ENCODE data around the gene EAF1.

EAF1 gene

DNA sequence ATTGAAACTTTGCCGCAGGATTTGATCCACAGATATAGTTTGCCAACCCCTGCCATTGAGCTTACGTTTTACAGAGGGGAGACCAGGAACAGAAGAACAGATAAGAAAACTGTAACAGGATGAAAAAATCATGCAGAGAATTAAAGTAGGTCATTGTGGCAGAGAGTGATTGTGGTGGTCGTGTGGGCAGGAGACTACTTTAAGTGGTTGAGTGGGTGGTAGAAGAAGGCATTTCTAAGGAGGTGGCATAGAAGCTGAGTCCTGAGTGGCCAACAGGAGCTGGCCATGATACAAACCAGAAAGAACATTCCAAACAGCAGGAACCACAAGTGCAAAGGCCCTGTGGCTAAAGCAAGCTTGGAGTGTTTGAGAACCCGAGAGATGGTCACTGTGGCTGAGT, 59.6 kb downstream of the EAF1 start:
- no peak for DNase-seq

DNA sequence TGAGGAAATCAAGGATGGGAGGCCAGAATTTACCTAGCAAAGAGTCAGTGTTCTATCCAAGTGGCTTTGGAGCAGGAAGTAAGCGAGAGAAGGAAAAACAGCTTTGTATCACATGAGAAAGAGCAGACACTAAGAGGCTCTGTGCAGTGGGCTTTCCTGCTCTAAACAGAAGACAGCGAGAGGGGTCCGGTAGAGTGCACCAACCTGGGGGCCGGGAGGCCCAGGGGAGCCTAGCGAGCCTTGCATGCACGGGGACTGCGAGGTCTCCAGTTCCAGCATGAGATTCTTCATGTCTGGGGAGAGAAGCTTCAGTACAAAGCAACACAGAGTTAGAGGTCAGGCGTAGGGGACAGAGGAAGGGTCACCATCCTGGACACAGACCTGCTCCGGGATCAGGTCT, 60.6 kb downstream of the EAF1 start:
- DNase-seq: no peak

DNA sequence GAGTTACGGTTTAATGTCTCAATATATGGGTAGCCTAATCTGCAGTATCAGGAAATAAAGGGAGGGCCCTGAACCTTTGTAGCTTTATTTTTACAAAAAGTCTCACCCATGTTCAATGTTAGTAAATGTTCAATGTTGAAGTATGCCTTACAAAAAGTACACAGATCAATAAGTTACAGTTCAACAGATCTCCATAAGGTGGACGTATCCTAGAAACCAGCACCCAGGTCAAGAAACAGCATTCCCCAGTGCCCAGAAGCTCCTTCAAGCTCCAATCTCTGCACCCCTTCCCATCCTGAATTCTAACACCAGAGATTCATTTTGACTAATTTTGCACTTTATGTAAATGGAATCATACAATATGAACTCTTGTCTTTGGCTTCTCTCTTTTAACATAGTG, 62.8 kb downstream of the EAF1 start:
- DNase-seq: no peak

DNA sequence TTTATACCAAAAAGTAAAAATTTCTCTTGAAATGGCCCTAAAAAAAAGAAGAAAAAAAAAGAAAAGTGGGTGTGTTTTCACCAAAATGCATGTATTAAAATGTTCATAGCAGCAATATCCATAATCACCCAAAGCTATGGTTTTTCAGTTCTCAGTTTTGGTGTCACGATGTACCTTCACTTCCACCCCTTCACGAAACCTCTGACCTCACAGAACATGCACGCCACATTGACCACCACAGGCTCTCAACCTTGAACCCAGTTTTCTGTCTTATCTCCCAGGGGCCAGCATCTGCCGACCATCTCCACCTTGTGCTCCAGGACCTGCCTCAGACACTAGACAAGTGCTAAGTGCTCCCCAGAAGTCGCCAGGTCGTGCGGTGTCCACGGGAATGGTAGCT, 63.7 kb downstream of the EAF1 start:
- peak; percentile 22 for DNase-seq

Measured in activated CD8-positive, alpha-beta memory T cell treated with anti-CD3 and anti-CD28 coated beads, Interleukin-2, amount 50 U/mL, for 48 hours (primary cell).